Measurements from ENCODE around the gene MOGAT1. TPM values are rescaled to one million over a fixed set of nuclear protein-coding genes. Genes with fewer than 3 reads are reported as not detected.

The MOGAT1 gene
- total RNA-seq, 1 experiment from 2014 or later: 0.22 TPM

DNA sequence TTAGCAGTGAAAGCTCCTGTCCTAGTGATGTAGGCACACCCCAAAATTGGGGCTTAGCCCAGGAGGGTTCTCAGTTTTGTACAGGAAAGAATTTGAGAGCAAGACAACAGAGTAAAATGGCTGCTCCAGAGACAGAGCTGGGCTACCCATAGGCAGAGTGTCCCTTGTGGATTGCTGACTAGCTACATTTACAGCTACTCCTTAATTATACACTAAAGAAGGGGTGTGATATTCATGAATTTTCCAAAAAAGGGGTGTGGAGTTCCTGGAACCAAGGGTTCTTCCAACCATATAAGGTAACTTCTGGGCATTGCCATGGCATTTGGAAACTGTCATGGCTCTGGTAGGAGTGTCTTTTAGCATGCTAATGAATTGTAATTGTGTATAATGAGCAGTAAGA lies 52.8 kb downstream of the MOGAT1 start:
- ChIA-PET CTCF (no interaction called here), POLR2A (no interaction called here), RAD21 (ENCODE audit: low non-redundant PET in 1 of 2, low total read pairs in 2 of 2, uncharacterized antibody in 2 of 2, unreplicated experiment in 2 of 2) (no interaction called here)
- TF ChIP-seq EZH2phosphoT487 (IDR thresholded peaks at IDR 0.05; ENCODE audit: borderline replicate concordance) (no peak), JUND (IDR thresholded peaks at IDR 0.05) (no peak), CEBPB (IDR thresholded peaks at IDR 0.05; ENCODE audit: low read depth) (no peak), ELF1 (IDR thresholded peaks at IDR 0.05; ENCODE audit: borderline replicate concordance, low read depth) (no peak), CBX3 (IDR thresholded peaks at IDR 0.05; ENCODE audit: low read depth) (no peak), CTCF (IDR thresholded peaks at IDR 0.05 in 2 of 3, conservative IDR thresholded peaks at IDR 0.05 in 1 of 3; ENCODE audit: borderline replicate concordance in 1 of 3, insufficient read depth in 1 of 3, low read depth in 2 of 3, low read length in 2 of 3) (no peak), ATF3 (IDR thresholded peaks at IDR 0.05) (no peak), ZFX (IDR thresholded peaks at IDR 0.05) (no peak), YY1 (IDR thresholded peaks at IDR 0.05; ENCODE audit: extremely low read depth, insufficient replicate concordance, low read depth, low read length) (no peak)
- TF ChIP-seq, protein P1, sequence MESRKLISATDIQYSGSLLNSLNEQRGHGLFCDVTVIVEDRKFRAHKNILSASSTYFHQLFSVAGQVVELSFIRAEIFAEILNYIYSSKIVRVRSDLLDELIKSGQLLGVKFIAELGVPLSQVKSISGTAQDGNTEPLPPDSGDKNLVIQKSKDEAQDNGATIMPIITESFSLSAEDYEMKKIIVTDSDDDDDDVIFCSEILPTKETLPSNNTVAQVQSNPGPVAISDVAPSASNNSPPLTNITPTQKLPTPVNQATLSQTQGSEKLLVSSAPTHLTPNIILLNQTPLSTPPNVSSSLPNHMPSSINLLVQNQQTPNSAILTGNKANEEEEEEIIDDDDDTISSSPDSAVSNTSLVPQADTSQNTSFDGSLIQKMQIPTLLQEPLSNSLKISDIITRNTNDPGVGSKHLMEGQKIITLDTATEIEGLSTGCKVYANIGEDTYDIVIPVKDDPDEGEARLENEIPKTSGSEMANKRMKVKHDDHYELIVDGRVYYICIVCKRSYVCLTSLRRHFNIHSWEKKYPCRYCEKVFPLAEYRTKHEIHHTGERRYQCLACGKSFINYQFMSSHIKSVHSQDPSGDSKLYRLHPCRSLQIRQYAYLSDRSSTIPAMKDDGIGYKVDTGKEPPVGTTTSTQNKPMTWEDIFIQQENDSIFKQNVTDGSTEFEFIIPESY (IDR thresholded peaks at IDR 0.05; ENCODE audit: extremely low read depth, insufficient replicate concordance, low read length): no peak
- TF ChIP-seq, protein P2, sequence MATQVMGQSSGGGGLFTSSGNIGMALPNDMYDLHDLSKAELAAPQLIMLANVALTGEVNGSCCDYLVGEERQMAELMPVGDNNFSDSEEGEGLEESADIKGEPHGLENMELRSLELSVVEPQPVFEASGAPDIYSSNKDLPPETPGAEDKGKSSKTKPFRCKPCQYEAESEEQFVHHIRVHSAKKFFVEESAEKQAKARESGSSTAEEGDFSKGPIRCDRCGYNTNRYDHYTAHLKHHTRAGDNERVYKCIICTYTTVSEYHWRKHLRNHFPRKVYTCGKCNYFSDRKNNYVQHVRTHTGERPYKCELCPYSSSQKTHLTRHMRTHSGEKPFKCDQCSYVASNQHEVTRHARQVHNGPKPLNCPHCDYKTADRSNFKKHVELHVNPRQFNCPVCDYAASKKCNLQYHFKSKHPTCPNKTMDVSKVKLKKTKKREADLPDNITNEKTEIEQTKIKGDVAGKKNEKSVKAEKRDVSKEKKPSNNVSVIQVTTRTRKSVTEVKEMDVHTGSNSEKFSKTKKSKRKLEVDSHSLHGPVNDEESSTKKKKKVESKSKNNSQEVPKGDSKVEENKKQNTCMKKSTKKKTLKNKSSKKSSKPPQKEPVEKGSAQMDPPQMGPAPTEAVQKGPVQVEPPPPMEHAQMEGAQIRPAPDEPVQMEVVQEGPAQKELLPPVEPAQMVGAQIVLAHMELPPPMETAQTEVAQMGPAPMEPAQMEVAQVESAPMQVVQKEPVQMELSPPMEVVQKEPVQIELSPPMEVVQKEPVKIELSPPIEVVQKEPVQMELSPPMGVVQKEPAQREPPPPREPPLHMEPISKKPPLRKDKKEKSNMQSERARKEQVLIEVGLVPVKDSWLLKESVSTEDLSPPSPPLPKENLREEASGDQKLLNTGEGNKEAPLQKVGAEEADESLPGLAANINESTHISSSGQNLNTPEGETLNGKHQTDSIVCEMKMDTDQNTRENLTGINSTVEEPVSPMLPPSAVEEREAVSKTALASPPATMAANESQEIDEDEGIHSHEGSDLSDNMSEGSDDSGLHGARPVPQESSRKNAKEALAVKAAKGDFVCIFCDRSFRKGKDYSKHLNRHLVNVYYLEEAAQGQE (IDR thresholded peaks at IDR 0.05; ENCODE audit: low read depth): no peak
- H3K9ac ChIP-seq (ENCODE audit: low read length): no peak overlapping the region
- no peak overlapping the region for H3K4me3 ChIP-seq (replicated peaks in 1 of 2; ENCODE audit: low read depth in 1 of 2, low read length in 2 of 2)
- no peaks in the 10 kb centered on the region for H4K20me1 ChIP-seq (ENCODE audit: insufficient read depth)
- ATAC-seq (no peak), DNase-seq (ENCODE audit: low read depth, low spot score) (no peak)
- H3K4me1 ChIP-seq (ENCODE audit: control insufficient read depth in 1 of 2, insufficient read depth in 2 of 2, low read length in 2 of 2): no peaks in the 10 kb centered on the region
- no peak overlapping the region for H2AFZ ChIP-seq (ENCODE audit: low read depth, low read length, poor library complexity, severe bottlenecking)
- no peaks in the 10 kb centered on the region for H3K9me3 ChIP-seq (ENCODE audit: control insufficient read depth in 1 of 2, insufficient read depth in 1 of 2, low read depth in 1 of 2, low read length in 2 of 2)
- H3K9me2 ChIP-seq (ENCODE audit: insufficient read depth): no peaks in the 10 kb centered on the region
- H3K27ac ChIP-seq (ENCODE audit: low read depth, low read length): no peak overlapping the region
- no peak overlapping the region for H3K4me2 ChIP-seq (ENCODE audit: low read length)
- no TSS peak for BruUV-seq (replicated peaks)
- no peaks in the 10 kb centered on the region for H3K27me3 ChIP-seq (ENCODE audit: insufficient read depth, low read length)
- H3K79me2 ChIP-seq (ENCODE audit: insufficient read depth, low read length): no peaks in the 10 kb centered on the region
- intact Hi-C loops (cut with micrococcal nuclease): no loop called here
- H3K36me3 ChIP-seq (ENCODE audit: control insufficient read depth in 1 of 2, insufficient read depth in 2 of 2, low read length in 2 of 2): no peaks in the 10 kb centered on the region

Measured in HCT116 (cell line).